Gastrocnemius medialis (tissue), 4 donors: ENCODE results near the gene DHRS7B. TPM values are rescaled to one million over a fixed set of nuclear protein-coding genes. Genes with fewer than 3 reads are reported as not detected.
A peak's percentile ranks its signal among the peaks of the same experiment; 100 is the strongest.

Experiments used
- ATAC-seq, 2 donors: fragments of 150-250 bp; one replicate each; pipeline ENCODE4 v1.9.1; 2016
- DNase-seq, 2 donors: peaks; one replicate each; pipeline ENCODE4 v3.0.0-alpha.2; 2019
- H3K27ac ChIP-seq, 4 donors: fragments of 200-600 bp; sonication (generic); 1 replicate in 1 of 4; 2 replicates in 3 of 4; pipeline ENCODE4 v1.5.1; 2016 to 2018; ENCODE audit warnings: mild to moderate bottlenecking in 2 of 4, moderate library complexity in 1 of 4
- H3K27me3 ChIP-seq, 3 donors: fragments of 200-600 bp; sonication (generic) in 2 of 3; 1 replicate in 1 of 3; 2 replicates in 2 of 3; pipeline versions ENCODE4 v1.5.1 to v1.6.0; 2016 to 2019; ENCODE audit warnings: mild to moderate bottlenecking in 1 of 3, moderate library complexity in 1 of 3
- H3K36me3 ChIP-seq, 2 donors: fragments of 200-600 bp; sonication (generic) in 1 of 2; one replicate each; pipeline ENCODE4 v1.5.1; 2017 to 2018
- H3K4me1 ChIP-seq, 2 donors: fragments of 200-600 bp; sonication (generic) in 1 of 2; one replicate each; pipeline ENCODE4 v1.5.1; 2016 to 2017; ENCODE audit warnings: mild to moderate bottlenecking in 2 of 2
- H3K4me3 ChIP-seq, 4 donors: fragments of 200-600 bp; sonication (generic) in 3 of 4; 1 replicate in 1 of 4; 2 replicates in 3 of 4; pipeline ENCODE4 v1.5.1; 2016 to 2019; ENCODE audit warnings: mild to moderate bottlenecking in 2 of 4
- H3K9me3 ChIP-seq, 3 donors: fragments of 200-600 bp; sonication (generic) in 2 of 3; 1 replicate in 1 of 3; 2 replicates in 2 of 3; pipeline ENCODE4 v1.5.1; 2016 to 2019
- POLR2A ChIP-seq, 2 donors: fragments of 450-650 bp; IDR thresholded peaks; one replicate each; pipeline ENCODE4 v1.6.1; 2017; ENCODE audit warnings: antibody characterized with exemption in 2 of 2, mild to moderate bottlenecking in 2 of 2, moderate library complexity in 2 of 2
- in situ Hi-C, 4 donors: fragments of 200-750 bp; cut with MboI; loops; one replicate each; pipeline versions ENCODE4 v1.15.0 to v1.8.0; 2017; ENCODE audit warnings: low sequenced_read_pairs in 4 of 4
- intact Hi-C: fragments of 100-400 bp; cut with DNase I; formaldehyde crosslinking; loops from one replicate; pipeline ENCODE4 v1.15.1; 2023; ENCODE audit warnings: low total_unique reads
- total RNA-seq, 4 donors: library from RNA; depleted of rRNA; stranded (reverse); fragments of >200 nt; gene quantifications; one replicate each; pipeline versions ENCODE4 v1.1.0 to v1.2.3, GENCODE V29; 2016
- TF ChIP-seq, protein P1 (sequence below), 5 experiments: fragments of 450-650 bp in 3 of 5; fragments of 200-600 bp in 2 of 5; sonication (generic) in 2 of 5; IDR thresholded peaks in 4 of 5; conservative IDR thresholded peaks in 1 of 5; 1 replicate in 4 of 5; 2 replicates in 1 of 5; pipeline ENCODE4 v1.5.1; 2016 to 2019; ENCODE audit warnings: antibody characterized with exemption in 5 of 5, mild to moderate bottlenecking in 3 of 5, moderate library complexity in 3 of 5

Gene DHRS7B
- total RNA-seq, 4 donors from 2014 or later = 35.7 to 73.2 (median 43.2) TPM

- DNase-seq (no peak), ATAC-seq (peak in 1 of 2 donors; percentile 70)
- peaks cover 0 to 12% of the 10 kb centered on the region in 2 donors for H3K4me1 ChIP-seq
- H3K9me3 ChIP-seq = no peaks in the 10 kb centered on the region
- H3K27me3 ChIP-seq = no peaks in the 10 kb centered on the region
- H3K27ac ChIP-seq = peak overlapping the region in 3 of 4 donors; percentile 18 to 40 (median 24)
- intact Hi-C loops (no loop called here), in situ Hi-C loops (loop anchor here in 2 of 4 donors (10.0 to 25.0 kb wide), 2 partner anchors 92 to 104 kb away; partner anchors contain the start of gene DHRS7B (in 2 of the 2))
- no peak overlapping the region for H3K4me3 ChIP-seq
- TF ChIP-seq, protein P1, sequence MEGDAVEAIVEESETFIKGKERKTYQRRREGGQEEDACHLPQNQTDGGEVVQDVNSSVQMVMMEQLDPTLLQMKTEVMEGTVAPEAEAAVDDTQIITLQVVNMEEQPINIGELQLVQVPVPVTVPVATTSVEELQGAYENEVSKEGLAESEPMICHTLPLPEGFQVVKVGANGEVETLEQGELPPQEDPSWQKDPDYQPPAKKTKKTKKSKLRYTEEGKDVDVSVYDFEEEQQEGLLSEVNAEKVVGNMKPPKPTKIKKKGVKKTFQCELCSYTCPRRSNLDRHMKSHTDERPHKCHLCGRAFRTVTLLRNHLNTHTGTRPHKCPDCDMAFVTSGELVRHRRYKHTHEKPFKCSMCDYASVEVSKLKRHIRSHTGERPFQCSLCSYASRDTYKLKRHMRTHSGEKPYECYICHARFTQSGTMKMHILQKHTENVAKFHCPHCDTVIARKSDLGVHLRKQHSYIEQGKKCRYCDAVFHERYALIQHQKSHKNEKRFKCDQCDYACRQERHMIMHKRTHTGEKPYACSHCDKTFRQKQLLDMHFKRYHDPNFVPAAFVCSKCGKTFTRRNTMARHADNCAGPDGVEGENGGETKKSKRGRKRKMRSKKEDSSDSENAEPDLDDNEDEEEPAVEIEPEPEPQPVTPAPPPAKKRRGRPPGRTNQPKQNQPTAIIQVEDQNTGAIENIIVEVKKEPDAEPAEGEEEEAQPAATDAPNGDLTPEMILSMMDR (IDR thresholded peaks at IDR 0.05 in 4 of 5, conservative IDR thresholded peaks at IDR 0.05 in 1 of 5) = no peak
- no peaks in the 10 kb centered on the region for H3K36me3 ChIP-seq
Observed at GRCh38 chr17:21228845-21229244, 102.1 kb downstream of the DHRS7B start.

GRCh38 chr17:21231533-21231932 lies 104.8 kb downstream of the DHRS7B start:
- Histone ChIP-seq H3K27me3 (no peaks in the 10 kb centered on the region), H3K4me3 (no peak overlapping the region), H3K4me1 (peaks cover 0 to 16% of the 10 kb centered on the region in 2 donors), H3K27ac (no peak overlapping the region), H3K36me3 (no peaks in the 10 kb centered on the region), H3K9me3 (no peaks in the 10 kb centered on the region)
- ATAC-seq (no peak), DNase-seq (no peak)
- in situ Hi-C loops = loop anchor here in 1 of 4 donors (25.0 kb wide), 1 partner anchor 94 kb away; the partner anchor contains the start of gene DHRS7B
- intact Hi-C loops = no loop called here
- no peak for TF ChIP-seq POLR2A (IDR thresholded peaks at IDR 0.05)
- TF ChIP-seq, protein P1 (IDR thresholded peaks at IDR 0.05 in 4 of 5, conservative IDR thresholded peaks at IDR 0.05 in 1 of 5) = no peak

- intact Hi-C loops = no loop called here
- peaks cover 0 to 16% of the 10 kb centered on the region in 2 donors for H3K4me1 ChIP-seq
- no peaks in the 10 kb centered on the region for H3K36me3 ChIP-seq
- TF ChIP-seq, protein P1 (IDR thresholded peaks at IDR 0.05 in 4 of 5, conservative IDR thresholded peaks at IDR 0.05 in 1 of 5) = no peak
- no peak for TF ChIP-seq POLR2A (IDR thresholded peaks at IDR 0.05)
- DNase-seq = no peak
- H3K9me3 ChIP-seq = no peaks in the 10 kb centered on the region
- no peak overlapping the region for H3K27ac ChIP-seq
- H3K27me3 ChIP-seq = no peaks in the 10 kb centered on the region
- in situ Hi-C loops = loop anchor here in 1 of 4 donors (25.0 kb wide), 1 partner anchor 95 kb away; the partner anchor contains the start of gene DHRS7B
- ATAC-seq = no peak
- H3K4me3 ChIP-seq = no peak overlapping the region
Observed at GRCh38 chr17:21232033-21232749, 105.4 kb downstream of the DHRS7B start.

DNA sequence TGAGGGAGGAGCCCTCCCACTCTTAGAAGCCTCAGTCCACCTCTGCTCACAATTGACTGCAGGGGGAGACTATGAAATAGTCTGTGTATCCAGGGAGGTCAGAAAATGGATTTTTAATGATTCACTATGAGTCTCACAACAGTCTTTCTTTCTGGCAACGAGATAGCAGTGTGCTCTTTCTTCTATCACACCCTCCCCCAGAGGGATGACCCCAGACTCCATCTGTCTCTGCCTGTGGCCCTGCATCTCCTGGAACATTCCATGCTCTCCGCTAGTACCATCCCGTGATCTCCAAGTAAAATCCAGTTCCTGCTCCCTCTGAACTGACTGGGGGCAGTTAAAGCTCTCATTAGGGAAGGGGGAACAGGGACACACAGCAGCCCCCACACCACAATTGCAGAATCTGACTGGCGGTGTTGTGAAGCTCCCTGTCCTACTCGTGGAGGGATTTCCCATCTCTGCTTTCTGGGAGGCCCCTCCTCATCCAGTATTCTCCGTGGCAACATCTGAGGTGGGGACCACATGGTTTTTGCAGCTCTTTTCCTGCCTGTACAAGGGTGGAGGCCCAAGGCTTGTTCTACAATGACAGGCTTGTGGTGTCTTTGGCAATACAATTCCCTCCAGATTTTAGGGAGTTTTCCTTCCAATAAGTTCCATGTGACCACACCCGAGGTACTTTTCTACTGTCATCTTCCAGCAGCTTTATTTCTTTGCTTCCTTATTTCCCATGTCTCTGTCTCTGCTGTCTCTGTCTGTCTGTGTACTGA lies 107.0 kb downstream of the DHRS7B start:
- Histone ChIP-seq H3K27ac (no peak overlapping the region), H3K36me3 (no peaks in the 10 kb centered on the region), H3K4me3 (no peak overlapping the region), H3K9me3 (no peaks in the 10 kb centered on the region), H3K27me3 (no peaks in the 10 kb centered on the region), H3K4me1 (peaks cover 0 to 10% of the 10 kb centered on the region in 2 donors)
- TF ChIP-seq, protein P1 (IDR thresholded peaks at IDR 0.05 in 4 of 5, conservative IDR thresholded peaks at IDR 0.05 in 1 of 5) = no peak
- in situ Hi-C loops (loop anchor here in 1 of 4 donors (25.0 kb wide), 1 partner anchor 96 kb away; the partner anchor contains the start of gene DHRS7B), intact Hi-C loops (no loop called here)
- DNase-seq (no peak), ATAC-seq (peak in 1 of 2 donors; percentile 47)
